ENCODE results near the gene ESR2.
"Not testable (repeated sequence)": the region's sequence is repeated elsewhere in the genome, so short reads cannot be mapped to it uniquely, and the experiment has no call there.

The ESR2 gene

DNA sequence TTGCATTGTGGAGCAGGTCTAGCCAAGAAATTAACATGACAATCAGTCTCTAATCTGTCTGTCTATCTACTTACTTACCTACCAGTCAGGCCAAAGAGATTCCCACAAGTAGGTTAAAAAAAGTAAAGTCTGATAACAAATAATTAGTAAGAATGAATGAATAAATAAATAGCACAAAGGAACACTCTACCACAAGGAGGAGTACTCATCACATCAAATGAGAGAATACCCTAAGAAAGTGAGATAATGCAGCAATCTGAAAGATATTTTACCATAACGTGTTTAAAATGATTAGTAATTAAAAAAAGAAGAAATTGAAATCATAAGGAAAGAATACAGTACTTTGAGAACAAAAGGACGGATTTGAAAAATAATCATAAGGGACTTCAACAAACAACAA is 254.1 kb downstream of the ESR2 start:
- no peak for DNase-seq (ENCODE audit: low read depth in 3 of 3)

DNA sequence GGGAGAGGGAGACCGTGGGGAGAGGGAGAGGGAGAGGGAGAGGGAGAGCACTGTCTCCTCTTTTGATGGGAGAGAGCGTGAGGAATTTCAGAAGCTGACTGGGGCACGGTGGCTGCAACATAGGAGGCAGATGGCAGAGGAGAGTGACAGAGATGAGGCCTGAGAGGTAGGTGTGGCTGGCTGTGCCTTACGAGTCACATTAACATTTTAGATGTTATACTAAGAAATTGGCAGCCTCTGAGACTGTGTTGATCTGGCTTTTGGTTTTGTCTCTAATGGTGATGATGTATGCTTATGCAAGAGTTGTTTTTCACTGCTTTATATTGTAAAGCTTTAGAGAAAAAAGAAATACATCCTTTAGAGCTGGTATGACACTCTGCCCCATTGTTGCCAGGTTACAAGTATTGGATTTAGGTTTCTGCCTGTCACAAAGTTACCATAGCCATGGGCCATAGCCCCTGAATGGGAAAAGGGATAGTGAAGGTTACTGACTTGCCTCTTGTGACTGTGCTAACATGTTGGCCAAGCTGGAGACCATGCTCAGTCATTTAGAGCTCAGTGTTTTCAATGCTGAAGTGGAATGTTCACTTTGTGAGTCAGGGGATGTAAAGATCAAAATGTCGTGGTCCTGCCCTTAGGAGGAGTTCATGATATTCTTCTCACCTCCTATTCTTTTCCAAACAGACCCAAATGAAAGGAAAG is 255.2 kb downstream of the ESR2 start:
- DNase-seq (ENCODE audit: low read depth in 3 of 3) = no peak

DNA sequence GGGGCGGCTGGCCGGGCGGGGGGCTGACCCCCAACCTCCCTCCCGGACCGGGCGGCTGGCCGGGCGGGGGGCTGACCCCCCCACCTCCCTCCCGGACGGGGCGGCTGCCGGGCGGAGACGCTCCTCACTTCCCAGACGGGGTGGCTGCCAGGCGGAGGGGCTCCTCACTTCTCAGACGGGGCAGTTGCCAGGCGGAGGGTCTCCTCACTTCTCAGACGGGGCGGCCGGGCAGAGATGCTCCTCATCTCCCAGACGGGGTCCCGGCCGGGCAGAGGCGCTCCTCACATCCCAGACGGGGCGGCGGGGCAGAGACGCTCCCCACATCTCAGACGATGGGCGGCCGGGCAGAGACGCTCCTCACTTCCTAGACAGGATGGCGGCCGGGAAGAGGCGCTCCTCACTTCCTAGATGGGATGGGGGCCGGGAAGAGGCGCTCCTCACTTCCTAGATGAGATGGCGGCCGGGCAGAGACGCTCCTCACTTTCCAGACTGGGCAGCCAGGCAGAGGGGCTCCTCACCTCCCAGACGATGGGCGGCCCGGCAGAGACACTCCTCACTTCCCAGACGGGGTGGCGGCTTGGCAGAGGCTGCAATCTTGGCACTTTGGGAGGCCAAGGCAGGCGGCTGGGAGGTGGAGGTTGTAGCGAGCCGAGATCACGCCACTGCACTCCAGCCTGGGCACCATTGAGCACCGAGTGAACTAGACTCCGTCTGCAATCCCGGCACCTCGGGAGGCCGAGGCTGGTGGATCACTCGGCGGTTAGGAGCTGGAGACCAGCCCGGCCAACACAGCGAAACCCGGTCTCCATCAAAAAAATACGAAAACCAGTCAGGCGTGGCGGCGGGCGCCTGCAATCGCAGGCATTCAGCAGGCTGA is 256.1 kb downstream of the ESR2 start:
- DNase-seq (ENCODE audit: low read depth in 3 of 3) = not testable (repeated sequence)

DNA sequence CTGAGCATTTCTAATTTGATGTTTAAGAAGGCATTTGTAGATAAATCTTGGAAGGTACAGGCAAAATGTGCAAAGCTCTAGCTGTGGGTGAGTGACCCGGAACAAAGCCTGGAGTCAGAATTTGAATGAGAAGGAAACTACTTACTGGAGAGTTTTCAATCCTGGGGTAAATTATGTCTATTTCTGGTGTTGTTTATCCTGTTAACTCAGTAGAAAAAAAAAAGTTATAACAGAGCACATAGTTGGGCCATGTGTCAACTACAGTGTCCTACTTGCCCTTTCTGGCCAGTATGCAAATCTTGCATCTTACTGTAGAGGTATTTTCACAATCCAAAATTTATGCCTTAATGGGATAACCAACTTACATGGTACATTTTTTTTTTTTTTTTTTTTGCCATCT is 259.0 kb downstream of the ESR2 start:
- no peak for DNase-seq (ENCODE audit: low read depth in 3 of 3)
